ENCODE results near the gene AURKB.

DNA sequence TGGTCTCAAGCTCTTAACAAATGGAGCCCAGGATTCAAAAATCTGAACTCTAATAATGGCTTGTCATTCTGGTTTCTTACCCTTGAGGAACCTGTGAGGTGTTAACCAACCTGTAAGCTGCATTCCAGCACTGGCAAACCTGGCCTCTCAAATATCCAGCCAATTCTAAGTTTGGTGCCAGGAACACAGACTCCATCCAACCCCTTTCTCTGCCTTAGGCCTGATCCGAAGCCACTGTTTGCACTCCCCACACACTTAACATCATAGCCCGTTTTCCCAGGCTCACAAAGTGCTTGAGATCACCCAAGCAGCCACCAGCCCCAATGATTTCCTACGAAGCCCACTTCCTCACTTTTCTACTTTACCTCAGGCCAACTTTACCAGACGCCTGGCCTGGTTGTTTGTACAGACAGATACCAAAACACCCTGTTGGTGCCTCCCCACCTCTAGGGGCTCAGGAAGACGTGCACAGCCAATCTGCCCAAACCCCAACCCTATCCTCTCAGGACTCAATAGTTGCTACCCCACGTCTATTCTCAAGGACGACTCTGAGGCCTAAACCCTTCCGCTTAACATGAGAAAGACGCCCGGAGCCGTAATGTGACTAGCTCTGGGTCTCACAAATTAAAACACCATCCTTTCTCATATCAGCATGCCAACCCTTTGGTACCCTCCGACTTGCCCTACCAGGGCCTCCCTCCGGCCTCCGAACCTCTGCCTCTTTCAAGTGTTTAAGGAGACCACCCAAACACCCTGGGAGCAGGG, 55.0 kb downstream of the AURKB start:
- no peak for TF ChIP-seq POLR2A (IDR thresholded peaks at IDR 0.05)
- TF ChIP-seq, protein P1, sequence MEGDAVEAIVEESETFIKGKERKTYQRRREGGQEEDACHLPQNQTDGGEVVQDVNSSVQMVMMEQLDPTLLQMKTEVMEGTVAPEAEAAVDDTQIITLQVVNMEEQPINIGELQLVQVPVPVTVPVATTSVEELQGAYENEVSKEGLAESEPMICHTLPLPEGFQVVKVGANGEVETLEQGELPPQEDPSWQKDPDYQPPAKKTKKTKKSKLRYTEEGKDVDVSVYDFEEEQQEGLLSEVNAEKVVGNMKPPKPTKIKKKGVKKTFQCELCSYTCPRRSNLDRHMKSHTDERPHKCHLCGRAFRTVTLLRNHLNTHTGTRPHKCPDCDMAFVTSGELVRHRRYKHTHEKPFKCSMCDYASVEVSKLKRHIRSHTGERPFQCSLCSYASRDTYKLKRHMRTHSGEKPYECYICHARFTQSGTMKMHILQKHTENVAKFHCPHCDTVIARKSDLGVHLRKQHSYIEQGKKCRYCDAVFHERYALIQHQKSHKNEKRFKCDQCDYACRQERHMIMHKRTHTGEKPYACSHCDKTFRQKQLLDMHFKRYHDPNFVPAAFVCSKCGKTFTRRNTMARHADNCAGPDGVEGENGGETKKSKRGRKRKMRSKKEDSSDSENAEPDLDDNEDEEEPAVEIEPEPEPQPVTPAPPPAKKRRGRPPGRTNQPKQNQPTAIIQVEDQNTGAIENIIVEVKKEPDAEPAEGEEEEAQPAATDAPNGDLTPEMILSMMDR (IDR thresholded peaks at IDR 0.05 in 4 of 5, conservative IDR thresholded peaks at IDR 0.05 in 1 of 5): no peak

Data from gastrocnemius medialis (tissue), 4 donors.